Lower leg skin (tissue), 3 donors: ENCODE results near the gene TSPAN33.

Source experiments
- CTCF ChIP-seq, 3 donors: fragments of 450-650 bp; IDR thresholded peaks; one replicate each; pipeline ENCODE4 v1.5.1; 2016; ENCODE audit warnings: antibody characterized with exemption in 3 of 3, mild to moderate bottlenecking in 3 of 3, moderate library complexity in 2 of 3
- POLR2A ChIP-seq, 2 donors: fragments of 450-650 bp; IDR thresholded peaks; one replicate each; pipeline ENCODE4 v1.6.1; 2016 to 2017; ENCODE audit warnings: antibody characterized with exemption in 2 of 2, mild to moderate bottlenecking in 1 of 2, moderate library complexity in 1 of 2

GRCh38 chr7:129197771-129198170 is 53.3 kb downstream of the TSPAN33 start:
- TF ChIP-seq CTCF (IDR thresholded peaks at IDR 0.05) (no peak), POLR2A (IDR thresholded peaks at IDR 0.05) (no peak)
